H1 (cell line): ENCODE results near the gene TOP3A. TPM values are rescaled to one million over a fixed set of nuclear protein-coding genes. Genes with fewer than 3 reads are reported as not detected.

Source experiments
- CTCF ChIA-PET: fragments of 300-600 bp; sonication (Branson Sonifier 250); formaldehyde crosslinking; loops from one replicate; lab custom pipeline; 2021; ENCODE audit not compliant: partially characterized antibody; lab: Charles Lee
- POLR2A ChIA-PET: fragments of 300-600 bp; sonication (Branson Sonifier 250); formaldehyde crosslinking; loops from one replicate; lab custom pipeline; 2021; ENCODE audit warnings: inconsistent platforms; ENCODE audit not compliant: partially characterized antibody; lab: Charles Lee
- DNase-seq, 2 experiments: peaks; one replicate each; pipeline versions ENCODE4 v3.0.0 to v3.0.0-alpha.2; 2010 to 2022; ENCODE audit warnings: low spot score in 2 of 2, low read depth in 1 of 2, mixed read lengths in 1 of 2
- FAIRE-seq: peaks from 2 replicates; lab custom pipeline; 2011; peaks lifted over from hg19 to GRCh38; lab: Jason Lieb, UNC
- H2AFZ ChIP-seq: 2 replicates; pipeline ENCODE4 v1.8.1; 2012; ENCODE audit warnings: low read length, inconsistent platforms
- H2AK5ac ChIP-seq: 2 replicates; pipeline ENCODE4 v1.6.1; 2013; ENCODE audit warnings: low read depth, low read length
- H2BK120ac ChIP-seq: replicated peaks from 2 replicates; pipeline ENCODE3; 2013; ENCODE audit warnings: low read depth, low read length, inconsistent platforms
- H2BK12ac ChIP-seq: 2 replicates; pipeline ENCODE4 v1.6.1; 2013; ENCODE audit warnings: low read depth, low read length
- H2BK15ac ChIP-seq: 2 replicates; pipeline ENCODE4 v1.6.1; 2013; ENCODE audit warnings: low read length
- H2BK20ac ChIP-seq: 2 replicates; pipeline ENCODE4 v1.6.1; 2013; ENCODE audit warnings: low read length
- H2BK5ac ChIP-seq: 2 replicates; pipeline ENCODE4 v1.6.1; 2013; ENCODE audit warnings: low read depth, low read length
- H3K14ac ChIP-seq: 2 replicates; pipeline ENCODE4 v1.6.1; 2013; ENCODE audit warnings: inconsistent platforms; ENCODE audit not compliant: insufficient read length
- H3K18ac ChIP-seq: 2 replicates; pipeline ENCODE4 v1.6.1; 2013; ENCODE audit warnings: low read length; ENCODE audit errors: extremely low read depth
- H3K23ac ChIP-seq: 2 replicates; pipeline ENCODE4 v1.6.1; 2013; ENCODE audit warnings: inconsistent platforms; ENCODE audit not compliant: insufficient read length
- H3K23me2 ChIP-seq: 2 replicates; pipeline ENCODE4 v1.6.1; 2013; ENCODE audit warnings: low read depth, low read length
- H3K27ac ChIP-seq: 2 replicates; pipeline ENCODE4 v1.6.1; 2011; ENCODE audit warnings: low read depth, low read length, inconsistent platforms
- H3K27me3 ChIP-seq, 4 experiments: replicated peaks in 1 of 4; 1 replicate in 1 of 4; 2 replicates in 3 of 4; pipeline versions ENCODE4 v1.6.1 to v1.8.1; 2011 to 2013; ENCODE audit warnings: low read length in 3 of 4, mild to moderate bottlenecking in 3 of 4, inconsistent platforms in 2 of 4, mixed read lengths in 2 of 4, moderate library complexity in 1 of 4; ENCODE audit not compliant: control insufficient read depth in 3 of 4, insufficient read depth in 3 of 4; ENCODE audit errors: extremely low read depth in 1 of 4
- H3K36me3 ChIP-seq, 4 experiments: 2 replicates each; pipeline versions ENCODE4 v1.6.1 to v1.8.1; 2011 to 2013; ENCODE audit warnings: mild to moderate bottlenecking in 4 of 4, low read length in 3 of 4, moderate library complexity in 2 of 4, control low read depth in 1 of 4, inconsistent platforms in 1 of 4; ENCODE audit not compliant: insufficient read depth in 4 of 4, control insufficient read depth in 2 of 4
- H3K4ac ChIP-seq: replicated peaks from 2 replicates; pipeline ENCODE3; 2013; ENCODE audit warnings: low read length, low read depth, mixed read lengths, inconsistent platforms; ENCODE audit not compliant: insufficient read length
- H3K4me1 ChIP-seq, 4 experiments: replicated peaks in 1 of 4; 1 replicate in 1 of 4; 2 replicates in 3 of 4; pipeline versions ENCODE4 v1.6.1 to v1.8.1; 2011 to 2013; ENCODE audit warnings: low read length in 3 of 4, inconsistent platforms in 2 of 4, mixed read lengths in 1 of 4; ENCODE audit not compliant: insufficient read depth in 4 of 4, control insufficient read depth in 3 of 4
- H3K4me2 ChIP-seq, 2 experiments: 2 replicates each; pipeline versions ENCODE4 v1.6.1 to v1.8.1; 2011 to 2013; ENCODE audit warnings: low read depth in 2 of 2, low read length in 2 of 2, control low read depth in 1 of 2, inconsistent platforms in 1 of 2, mild to moderate bottlenecking in 1 of 2; ENCODE audit not compliant: insufficient read depth in 1 of 2
- H3K4me3 ChIP-seq, 4 experiments: fragments of 200-600, 300-600 bp in 1 of 4; sonication (generic), shearing (Covaris generic), sonication (Bioruptor Twin) in 1 of 4; 2 replicates each; pipeline versions ENCODE4 v1.5.1 to v1.8.1; 2011 to 2016; ENCODE audit warnings: low read length in 4 of 4, low read depth in 3 of 4, control low read depth in 2 of 4, inconsistent platforms in 2 of 4, mild to moderate bottlenecking in 2 of 4, mixed read lengths in 1 of 4, moderate library complexity in 1 of 4; ENCODE audit not compliant: insufficient read depth in 2 of 4; ENCODE audit errors: extremely low read depth in 1 of 4
- H3K56ac ChIP-seq: replicated peaks from 2 replicates; pipeline ENCODE3; 2013; ENCODE audit warnings: low read depth, mild to moderate bottlenecking, mixed read lengths, low read length, inconsistent platforms; ENCODE audit not compliant: insufficient read length
- H3K79me1 ChIP-seq: 2 replicates; pipeline ENCODE4 v1.6.1; 2013; ENCODE audit warnings: low read depth, low read length, control low read depth
- H3K79me2 ChIP-seq, 2 experiments: 2 replicates each; pipeline versions ENCODE4 v1.6.1 to v1.8.1; 2012 to 2013; ENCODE audit warnings: low read length in 2 of 2, mild to moderate bottlenecking in 2 of 2, inconsistent platforms in 1 of 2; ENCODE audit not compliant: insufficient read depth in 2 of 2, control insufficient read depth in 1 of 2
- H3K9ac ChIP-seq, 4 experiments: replicated peaks in 1 of 4; 1 replicate in 1 of 4; 2 replicates in 3 of 4; pipeline versions ENCODE4 v1.6.1 to v1.8.1; 2011 to 2013; ENCODE audit warnings: low read depth in 3 of 4, low read length in 3 of 4, control low read depth in 2 of 4, mild to moderate bottlenecking in 2 of 4, moderate library complexity in 2 of 4, inconsistent platforms in 1 of 4; ENCODE audit errors: extremely low read depth in 1 of 4
- H3K9me3 ChIP-seq, 2 experiments: 2 replicates each; pipeline versions ENCODE4 v1.6.1 to v1.8.1; 2012 to 2013; ENCODE audit warnings: mild to moderate bottlenecking in 2 of 2, moderate library complexity in 2 of 2, control low read depth in 1 of 2, inconsistent platforms in 1 of 2, low read depth in 1 of 2, low read length in 1 of 2, mixed read lengths in 1 of 2; ENCODE audit not compliant: insufficient read depth in 2 of 2
- H4K20me1 ChIP-seq, 2 experiments: replicated peaks in 1 of 2; 2 replicates each; pipeline versions ENCODE3 to v1.8.1; 2011 to 2013; ENCODE audit warnings: inconsistent platforms in 2 of 2, low read length in 2 of 2, mild to moderate bottlenecking in 1 of 2; ENCODE audit not compliant: insufficient read depth in 2 of 2, control insufficient read depth in 1 of 2
- H4K5ac ChIP-seq: 2 replicates; pipeline ENCODE4 v1.6.1; 2013; ENCODE audit warnings: low read length, low read depth, mixed read lengths, inconsistent platforms; ENCODE audit not compliant: insufficient read length
- H4K8ac ChIP-seq: 2 replicates; pipeline ENCODE4 v1.8.0; 2013; ENCODE audit warnings: mild to moderate bottlenecking, moderate library complexity, low read length, inconsistent platforms; ENCODE audit not compliant: insufficient read depth; ENCODE audit errors: extremely low read depth
- H4K91ac ChIP-seq: replicated peaks from 2 replicates; pipeline ENCODE3; 2013; ENCODE audit warnings: low read length, mixed read lengths, inconsistent platforms; ENCODE audit not compliant: insufficient read length
- EGR1 ChIP-seq: IDR thresholded peaks from 2 replicates; pipeline ENCODE4 v1.6.1; 2011; ENCODE audit warnings: low read depth, low read length, borderline replicate concordance
- EP300 ChIP-seq, 2 experiments: IDR thresholded peaks; 1 replicate in 1 of 2; 2 replicates in 1 of 2; pipeline ENCODE4 v1.6.1; 2011 to 2012; ENCODE audit warnings: low read depth in 2 of 2, low read length in 2 of 2, mild to moderate bottlenecking in 2 of 2, borderline replicate concordance in 1 of 2, inconsistent platforms in 1 of 2, moderate library complexity in 1 of 2
- NANOG ChIP-seq: IDR thresholded peaks from 2 replicates; pipeline ENCODE4 v1.6.1; 2011; ENCODE audit warnings: low read length, low read depth, mild to moderate bottlenecking, inconsistent platforms; ENCODE audit not compliant: insufficient read depth, poor library complexity, severe bottlenecking
- SAP30 ChIP-seq: fragments of 300-600 bp; sonication (generic); IDR thresholded peaks from 2 replicates; pipeline ENCODE4 v1.7.1; 2012; ENCODE audit warnings: low read length, moderate library complexity, mild to moderate bottlenecking, inconsistent platforms; ENCODE audit not compliant: insufficient read depth, insufficient replicate concordance
- SIX5 ChIP-seq: IDR thresholded peaks from 2 replicates; pipeline ENCODE4 v1.6.1; 2011; ENCODE audit warnings: mild to moderate bottlenecking, low read depth, low read length
- SP1 ChIP-seq: IDR thresholded peaks from 2 replicates; pipeline ENCODE4 v1.6.1; 2011; ENCODE audit warnings: low read depth, low read length
- SUZ12 ChIP-seq: fragments of 200-600 bp; sonication (generic); IDR thresholded peaks from 2 replicates; pipeline ENCODE4 v1.6.1; 2012; ENCODE audit warnings: mild to moderate bottlenecking, inconsistent platforms, low read length, moderate library complexity, mixed read lengths
- TAF7 ChIP-seq: optimal IDR thresholded peaks from 2 replicates; pipeline ENCODE3; 2011; ENCODE audit warnings: low read depth, mild to moderate bottlenecking, inconsistent platforms, low read length, moderate library complexity, borderline replicate concordance
- WGBS, 2 experiments: shearing (Covaris generic) in 1 of 2; methylation state at CpG; one replicate each; pipeline versions ENCODE4 v1.1.6 to v1.1.7; 2013 to 2015; ENCODE audit warnings: low lambda C conversion rate in 2 of 2, mixed read lengths in 2 of 2, inconsistent platforms in 1 of 2, low coverage in 1 of 2, missing lambda C conversion rate in 1 of 2; ENCODE audit not compliant: insufficient replicate concordance in 2 of 2, insufficient coverage in 1 of 2, insufficient read length in 1 of 2; ENCODE audit errors: extremely low coverage in 1 of 2, missing lambda C conversion rate in 1 of 2; 5-methylcytosine and 5-hydroxymethylcytosine counted together
- polyA plus RNA-seq, 7 experiments: library from polyadenylated mRNA; depleted of rRNA in 3 of 7; stranded (reverse) in 5 of 7; unstranded in 2 of 7; fragments of >200 nt in 5 of 7; fragments of 200-250 nt in 2 of 7; gene quantifications; 1 replicate in 5 of 7; 2 replicates in 1 of 7; 4 replicates in 1 of 7; pipeline versions ENCODE4 v1.2.1 to v1.2.3, GENCODE V29; 2011 to 2013; ENCODE audit warnings: missing spikeins in 2 of 7, mixed read lengths in 2 of 7
- total RNA-seq: library from RNA; stranded (reverse); fragmentation: NEBNext Ultra II Directional; extraction: Animal tissue kit (Norgen Biotek cat#: 25700); gene quantifications from 2 replicates; pipeline ENCODE4 v1.2.1, GENCODE V29; 2021
- TF ChIP-seq, protein P1 (sequence below): IDR thresholded peaks from 2 replicates; pipeline ENCODE4 v1.6.1; 2012; ENCODE audit warnings: inconsistent platforms

The TOP3A gene
- total and polyA plus RNA-seq, 2 of the 8 experiments (the other 6 are each of a cell fraction or from before 2014, with no cell fraction given) = 23.4 to 54.3 TPM

DNA sequence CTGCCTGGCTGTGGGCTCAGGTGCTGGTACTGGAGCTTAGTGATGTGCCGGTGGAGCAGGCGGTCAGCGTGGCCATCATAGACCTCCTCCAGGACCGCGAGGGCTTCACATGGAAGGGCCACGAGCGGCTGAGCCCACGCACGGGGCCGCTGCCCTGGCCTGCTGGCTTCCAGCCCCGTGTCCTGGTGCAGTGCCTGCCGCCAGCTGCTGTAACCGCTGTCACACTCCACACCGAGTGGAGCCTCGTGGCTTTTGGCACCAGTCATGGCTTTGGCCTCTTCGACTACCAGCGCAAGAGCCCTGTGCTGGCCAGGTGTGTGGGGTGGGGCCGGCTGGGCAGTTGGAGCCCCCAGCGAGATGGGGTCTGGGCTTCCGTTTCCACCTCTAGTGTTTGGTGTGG, 77.3 kb downstream of the TOP3A start:
- Histone ChIP-seq H3K4me3 (no peak overlapping the region), H2BK15ac (no peak overlapping the region), H3K4ac (no peak overlapping the region), H3K27me3 (peaks cover 0 to 2% (median 0%) of the 10 kb centered on the region in 4 experiments; a peak in 1 of 7 replicates), H4K8ac (no peak overlapping the region; the same call in 1 of the 2 replicates), H4K91ac (no peak overlapping the region), H3K14ac (no peak overlapping the region), H3K23ac (no peak overlapping the region), H3K4me1 (no peaks in the 10 kb centered on the region; a peak in 1 of 7 replicates), H3K27ac (no peak overlapping the region), H3K23me2 (no peaks in the 10 kb centered on the region), H3K79me2 (0 out of 4 replicates have a peak, but pooled peaks cover 0 to 5% of the 10 kb centered on the region in 2 experiments), H3K4me2 (no peak overlapping the region), H2BK5ac (no peak overlapping the region), H4K5ac (no peak overlapping the region), H2BK120ac (no peak overlapping the region), H3K56ac (no peak overlapping the region), H2AK5ac (no peak overlapping the region), H3K79me1 (peaks cover 6% of the 10 kb centered on the region), H2BK12ac (no peak overlapping the region), H2AFZ (no peak overlapping the region), H3K9me3 (no peaks in the 10 kb centered on the region), H3K9ac (no peak overlapping the region)
- 96% methylated on average over 19 of the region's 20 CpGs; no CpG with 5 or more reads in 1 of the 2 experiments for WGBS, 2 experiments
- DNase-seq = no peak
- FAIRE-seq = no peak
- POLR2A ChIA-PET = interaction anchor here (0.6 to 13.9 kb wide), 3 partner anchors 9 to 23 kb away, joined by 3 to 171 read pairs (median 4); partner anchors contain the start of genes FLII and MIEF2
- CTCF ChIA-PET = interaction anchor here (0.9 to 2.1 kb wide), 2 partner anchors 20 to 29 kb away, joined by 4 to 6 read pairs; no protein-coding TSS in a partner anchor
- no peak for TF ChIP-seq SIX5
- no peak for TF ChIP-seq EP300 (IDR thresholded peaks at IDR 0.05; ENCODE audit: borderline replicate concordance in 1 of 2, low read depth in 2 of 2, low read length in 2 of 2)
- TF ChIP-seq EGR1 = no peak
- no peak for TF ChIP-seq TAF7
- TF ChIP-seq, protein P1, sequence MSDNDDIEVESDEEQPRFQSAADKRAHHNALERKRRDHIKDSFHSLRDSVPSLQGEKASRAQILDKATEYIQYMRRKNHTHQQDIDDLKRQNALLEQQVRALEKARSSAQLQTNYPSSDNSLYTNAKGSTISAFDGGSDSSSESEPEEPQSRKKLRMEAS = no peak
- no peak for TF ChIP-seq SUZ12
- TF ChIP-seq SP1 = no peak
- TF ChIP-seq SAP30 = no peak
- no peak for TF ChIP-seq NANOG
- TF ChIP-seq, all 59 proteins: peak for 0
- Histone ChIP-seq H2BK20ac (no peak overlapping the region), H4K20me1 (peaks cover 6 to 23% of the 10 kb centered on the region in 2 experiments), H3K36me3 (peaks cover 28 to 67% (median 49%) of the 10 kb centered on the region in 4 experiments; a peak in 7 of 8 replicates), H3K18ac (no peak overlapping the region)
